RKO (cell line): ENCODE data around the gene CBLIF.
"Not testable (repeated sequence)": the region's sequence is repeated elsewhere in the genome, so short reads cannot be mapped to it uniquely, and the experiment has no call there.

Experiments used
- DNase-seq: peaks from one replicate; pipeline ENCODE4 v3.0.0-alpha.2; 2016; ENCODE audit warnings: low spot score

CBLIF gene

GRCh38 chr11:59794417-59794816 is 50.9 kb downstream of the CBLIF start:
- no peak for DNase-seq

- no peak for DNase-seq
Measured at GRCh38 chr11:59792507-59792906, 52.8 kb downstream of the CBLIF start.

GRCh38 chr11:59791639-59792038 is 53.7 kb downstream of the CBLIF start:
- no peak for DNase-seq

GRCh38 chr11:59787816-59788215 is 57.5 kb downstream of the CBLIF start:
- DNase-seq, result no peak

- DNase-seq, result no peak
Measured at GRCh38 chr11:59787255-59787588, 58.1 kb downstream of the CBLIF start.

- no peak for DNase-seq
Measured at GRCh38 chr11:59785818-59786217, 59.5 kb downstream of the CBLIF start.

- DNase-seq, result not testable (repeated sequence)
Measured at GRCh38 chr11:59784441-59784840, 60.9 kb downstream of the CBLIF start.

- DNase-seq, result no peak
Measured at GRCh38 chr11:59783632-59784090, 61.6 kb downstream of the CBLIF start.

GRCh38 chr11:59782080-59782479 is 63.2 kb downstream of the CBLIF start:
- no peak for DNase-seq

- no peak for DNase-seq
Measured at GRCh38 chr11:59779487-59779886, 65.8 kb downstream of the CBLIF start.
